ENCODE data around the gene PITPNM2.

DNA sequence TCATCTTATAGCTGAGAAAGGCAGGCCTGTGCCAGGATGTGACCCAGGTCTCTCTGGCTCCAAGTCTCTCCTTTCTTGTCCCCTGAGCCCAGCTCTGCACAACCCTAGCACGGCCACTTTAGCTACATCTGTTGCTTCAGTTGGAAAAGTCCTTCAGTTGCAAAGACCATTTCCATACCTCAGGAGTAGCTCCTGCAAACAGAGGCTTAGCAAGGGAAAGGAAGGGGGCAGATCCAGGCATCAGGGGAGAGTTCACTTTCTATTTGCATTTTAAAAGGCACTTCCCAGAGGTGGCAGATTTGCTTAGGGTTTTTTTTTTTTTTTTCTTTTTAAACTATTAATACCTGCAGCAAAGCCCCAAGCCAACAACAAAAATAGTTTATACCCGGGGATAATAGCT, 3.0 kb upstream of the PITPNM2 start:
- no peak for TF ChIP-seq GLIS3 (CRISPR knock-in tag; IDR thresholded peaks at IDR 0.05)
- TF ChIP-seq TOX (CRISPR knock-in tag; IDR thresholded peaks at IDR 0.05; ENCODE audit: borderline replicate concordance), result no peak
- TF ChIP-seq CSDC2 (CRISPR knock-in tag; IDR thresholded peaks at IDR 0.05), result no peak
- TF ChIP-seq, protein P1, sequence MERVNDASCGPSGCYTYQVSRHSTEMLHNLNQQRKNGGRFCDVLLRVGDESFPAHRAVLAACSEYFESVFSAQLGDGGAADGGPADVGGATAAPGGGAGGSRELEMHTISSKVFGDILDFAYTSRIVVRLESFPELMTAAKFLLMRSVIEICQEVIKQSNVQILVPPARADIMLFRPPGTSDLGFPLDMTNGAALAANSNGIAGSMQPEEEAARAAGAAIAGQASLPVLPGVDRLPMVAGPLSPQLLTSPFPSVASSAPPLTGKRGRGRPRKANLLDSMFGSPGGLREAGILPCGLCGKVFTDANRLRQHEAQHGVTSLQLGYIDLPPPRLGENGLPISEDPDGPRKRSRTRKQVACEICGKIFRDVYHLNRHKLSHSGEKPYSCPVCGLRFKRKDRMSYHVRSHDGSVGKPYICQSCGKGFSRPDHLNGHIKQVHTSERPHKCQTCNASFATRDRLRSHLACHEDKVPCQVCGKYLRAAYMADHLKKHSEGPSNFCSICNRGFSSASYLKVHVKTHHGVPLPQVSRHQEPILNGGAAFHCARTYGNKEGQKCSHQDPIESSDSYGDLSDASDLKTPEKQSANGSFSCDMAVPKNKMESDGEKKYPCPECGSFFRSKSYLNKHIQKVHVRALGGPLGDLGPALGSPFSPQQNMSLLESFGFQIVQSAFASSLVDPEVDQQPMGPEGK (CRISPR knock-in tag; IDR thresholded peaks at IDR 0.05; ENCODE audit: borderline replicate concordance), result no peak
- no peak for TF ChIP-seq ZNF8 (CRISPR knock-in tag; IDR thresholded peaks at IDR 0.05)
- TF ChIP-seq ESRRG (CRISPR knock-in tag; IDR thresholded peaks at IDR 0.05), result no peak
- no peak for TF ChIP-seq ZC3H10 (CRISPR knock-in tag; IDR thresholded peaks at IDR 0.05)
- TF ChIP-seq, protein P2, sequence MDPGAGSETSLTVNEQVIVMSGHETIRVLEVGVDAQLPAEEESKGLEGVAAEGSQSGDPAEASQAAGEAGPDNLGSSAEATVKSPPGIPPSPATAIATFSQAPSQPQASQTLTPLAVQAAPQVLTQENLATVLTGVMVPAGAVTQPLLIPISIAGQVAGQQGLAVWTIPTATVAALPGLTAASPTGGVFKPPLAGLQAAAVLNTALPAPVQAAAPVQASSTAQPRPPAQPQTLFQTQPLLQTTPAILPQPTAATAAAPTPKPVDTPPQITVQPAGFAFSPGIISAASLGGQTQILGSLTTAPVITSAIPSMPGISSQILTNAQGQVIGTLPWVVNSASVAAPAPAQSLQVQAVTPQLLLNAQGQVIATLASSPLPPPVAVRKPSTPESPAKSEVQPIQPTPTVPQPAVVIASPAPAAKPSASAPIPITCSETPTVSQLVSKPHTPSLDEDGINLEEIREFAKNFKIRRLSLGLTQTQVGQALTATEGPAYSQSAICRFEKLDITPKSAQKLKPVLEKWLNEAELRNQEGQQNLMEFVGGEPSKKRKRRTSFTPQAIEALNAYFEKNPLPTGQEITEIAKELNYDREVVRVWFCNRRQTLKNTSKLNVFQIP (CRISPR knock-in tag; IDR thresholded peaks at IDR 0.05; ENCODE audit: borderline replicate concordance, low read depth), result no peak
